ENCODE data around the gene ADAMTS9.

The ADAMTS9 gene

GRCh38 chr3:64686446-64686908, 1.3 kb downstream of the ADAMTS9 start:
- no peak for DNase-seq (ENCODE audit: low spot score)

DNA sequence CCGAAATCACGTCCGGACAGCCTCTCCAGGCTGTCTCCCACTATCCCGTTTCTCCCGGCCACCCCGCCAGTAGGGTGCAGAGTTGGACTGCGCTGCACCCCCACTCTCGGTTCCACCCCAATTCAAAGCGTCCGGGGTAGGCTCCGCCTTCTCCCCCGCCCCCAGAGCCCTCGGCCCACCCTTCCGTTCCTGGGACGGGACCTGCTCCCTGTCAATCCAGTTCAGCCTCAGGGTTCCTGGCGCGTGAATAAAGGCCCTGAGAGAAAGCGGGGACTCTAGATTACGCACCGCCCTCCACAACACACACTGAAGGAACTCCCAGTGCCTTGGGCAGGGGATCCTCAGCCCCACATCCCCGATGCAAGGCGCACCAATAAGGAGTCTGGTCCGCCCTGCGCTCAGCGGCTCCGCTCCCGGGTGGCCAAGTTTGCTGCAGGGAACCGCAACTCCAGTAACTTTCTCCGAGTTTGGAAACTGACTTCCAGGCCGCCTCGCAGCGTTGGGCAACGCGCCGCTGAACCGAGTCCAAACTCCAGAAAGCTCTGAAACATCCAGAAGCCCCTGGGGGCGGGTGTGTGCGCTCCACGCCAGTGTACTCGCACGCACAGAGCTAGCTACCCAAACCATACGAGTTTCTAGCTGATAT, 1.9 kb downstream of the ADAMTS9 start:
- DNase-seq (ENCODE audit: low spot score), result no peak

DNA sequence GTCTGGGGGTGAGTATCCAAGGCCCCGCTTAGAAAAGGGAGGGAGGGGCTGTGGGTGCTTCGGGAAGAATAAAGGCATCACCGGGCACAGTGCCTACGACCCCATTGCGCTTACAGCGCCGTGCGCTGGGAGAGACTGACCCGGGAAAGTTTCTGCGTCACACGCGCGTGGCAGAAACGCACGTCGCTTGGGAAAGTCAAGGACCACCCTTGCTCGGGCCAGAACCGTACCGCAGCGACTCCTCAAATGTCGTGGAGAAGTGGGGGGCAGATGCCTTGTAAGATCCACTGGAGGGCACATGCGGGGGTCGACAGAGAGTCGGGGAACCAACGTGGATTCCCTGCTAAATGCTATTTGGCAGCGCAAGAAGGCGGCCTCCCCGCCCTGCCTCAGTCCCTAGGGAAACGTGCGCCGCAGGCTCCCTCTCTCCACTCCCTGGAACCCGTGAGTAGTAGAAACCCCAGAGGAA, 2.4 kb downstream of the ADAMTS9 start:
- DNase-seq (ENCODE audit: low spot score), result no peak

DNA sequence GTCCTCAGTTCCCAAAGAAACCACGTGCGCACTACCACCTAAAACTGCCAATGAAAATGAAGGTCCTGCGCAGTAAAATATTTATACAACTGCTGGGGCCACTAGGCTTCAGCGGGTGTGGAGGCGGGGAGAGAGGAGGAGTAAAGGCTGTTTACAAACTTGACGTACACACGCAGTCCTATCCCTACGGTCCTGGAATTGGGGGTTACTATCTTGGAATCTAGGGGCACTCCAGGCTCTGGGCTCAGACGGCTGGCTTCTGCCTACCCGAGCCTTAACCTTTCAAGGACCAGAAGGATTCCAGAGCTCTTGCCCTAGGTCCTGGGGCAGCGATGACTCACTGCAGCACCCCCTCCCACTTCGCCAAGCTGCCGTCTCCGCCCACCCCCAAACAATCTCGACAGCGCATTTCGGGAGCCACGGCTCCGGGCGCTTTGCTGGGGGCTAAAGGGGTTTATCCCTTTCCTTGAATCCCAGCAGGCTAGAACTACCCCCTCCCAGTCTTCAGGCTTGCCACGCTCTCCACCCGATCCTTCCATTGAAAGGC, 3.0 kb downstream of the ADAMTS9 start:
- no peak for DNase-seq (ENCODE audit: low spot score)

DNA sequence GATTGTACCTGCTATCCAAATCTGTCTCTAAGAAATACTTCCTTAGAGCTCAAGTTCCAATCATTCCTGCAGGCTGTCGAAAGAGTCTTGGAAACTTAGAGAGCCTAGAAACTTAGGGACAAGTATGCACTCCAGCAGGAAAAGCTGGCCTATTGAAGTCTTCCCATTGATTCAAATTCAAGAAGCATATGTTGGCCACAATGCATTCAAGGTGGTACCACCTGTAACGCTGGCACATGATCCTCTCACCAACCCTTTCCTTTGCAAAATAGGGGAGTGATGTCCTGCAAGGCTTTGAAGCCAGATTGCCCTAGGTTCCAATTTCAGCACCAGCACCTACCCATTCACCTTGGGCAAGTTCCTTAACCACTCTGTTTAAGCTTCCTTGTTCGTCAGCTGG, 6.0 kb downstream of the ADAMTS9 start:
- DNase-seq (ENCODE audit: low spot score), result no peak

DNA sequence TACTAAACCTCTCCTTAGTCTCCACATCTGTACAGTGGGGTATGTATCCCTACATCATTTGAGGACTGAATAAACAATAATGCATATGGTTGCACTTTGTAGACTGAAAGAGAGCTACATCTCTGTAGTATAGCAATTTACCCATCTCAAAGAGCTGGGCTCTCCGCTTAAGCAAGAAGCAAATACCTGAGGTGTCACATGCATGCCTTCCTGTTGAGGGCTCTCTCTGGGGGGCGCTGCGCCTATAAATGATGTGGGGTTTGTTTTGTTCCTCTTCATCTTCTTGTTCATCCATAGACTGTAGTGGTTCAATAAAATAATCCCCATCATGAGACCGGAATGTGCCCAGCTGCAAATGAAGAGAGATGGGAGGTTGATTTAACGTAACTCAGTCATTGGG, 6.8 kb downstream of the ADAMTS9 start:
- DNase-seq (ENCODE audit: low spot score), result no peak

DNA sequence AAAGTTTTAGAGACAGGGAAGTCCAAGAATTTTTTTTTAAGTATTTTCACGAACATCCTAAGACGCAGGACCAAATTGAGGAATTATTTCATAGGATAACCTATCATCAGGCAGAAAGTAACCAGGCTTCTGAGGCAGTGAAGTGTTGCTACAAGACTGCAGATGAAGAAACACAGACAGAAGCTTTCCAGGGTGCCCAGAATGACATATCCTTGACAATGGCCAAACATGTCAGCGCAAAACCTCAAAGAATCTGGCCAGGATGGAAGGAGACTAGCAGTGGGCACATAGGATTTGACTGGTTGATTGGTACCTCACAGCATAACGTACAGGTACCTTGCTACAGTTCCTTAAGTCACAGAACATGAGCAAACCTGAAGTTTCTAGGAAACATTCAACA, 7.5 kb downstream of the ADAMTS9 start:
- DNase-seq (ENCODE audit: low spot score), result no peak

DNA sequence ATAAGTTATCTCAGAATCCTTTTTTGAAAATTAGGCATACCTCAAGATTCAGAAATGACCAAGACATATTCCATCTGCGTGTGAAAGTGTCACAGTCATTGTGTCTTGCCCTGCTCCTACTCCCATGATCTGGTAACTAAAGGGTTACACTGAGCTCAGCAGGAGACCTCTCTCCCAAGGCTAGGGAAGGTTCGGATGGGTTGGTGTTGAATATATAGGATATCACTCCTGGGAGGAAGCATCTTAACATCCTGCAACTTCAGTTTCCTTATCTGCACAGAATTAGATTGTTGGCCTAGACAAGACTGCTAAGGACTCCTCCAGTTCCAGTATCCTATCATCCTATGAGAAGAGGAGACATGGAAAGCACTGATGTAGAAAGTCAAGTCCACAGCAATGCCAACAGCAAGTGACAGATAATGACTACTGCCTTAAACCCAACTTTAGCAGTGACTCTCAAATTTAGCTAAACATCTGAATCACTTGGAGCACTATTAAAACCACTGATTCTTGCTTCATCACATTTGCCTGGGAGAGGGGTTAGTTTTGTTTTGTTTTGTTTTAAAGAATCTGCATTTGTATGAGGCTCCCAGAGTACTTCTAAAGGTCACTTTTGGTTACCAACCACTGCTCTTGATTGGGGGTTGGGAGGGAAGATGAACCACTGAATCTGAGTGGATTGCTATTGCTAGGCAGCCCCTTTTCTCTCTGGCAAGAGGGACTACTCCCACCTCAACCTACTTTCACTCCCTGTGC, 9.7 kb downstream of the ADAMTS9 start:
- DNase-seq (ENCODE audit: low spot score), result no peak

DNA sequence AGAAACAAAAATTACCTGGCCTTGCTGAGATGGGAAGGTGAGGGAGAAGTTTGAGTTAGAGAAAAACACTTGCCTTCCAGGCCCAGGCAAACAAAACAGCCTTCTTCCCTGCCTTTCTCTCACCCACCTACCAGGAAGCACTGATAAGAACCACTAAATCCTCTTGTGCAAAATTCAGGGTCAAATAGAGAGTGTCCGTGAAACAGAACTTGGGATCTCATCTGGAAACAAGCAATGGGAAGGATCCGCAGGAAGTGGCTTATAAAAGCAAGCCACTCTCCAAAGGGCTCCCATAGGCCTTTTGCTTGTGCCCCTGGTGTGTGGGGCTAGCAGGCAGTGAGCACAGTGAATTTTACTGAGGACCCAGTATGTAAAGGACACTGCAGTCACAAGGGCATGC, 11.0 kb downstream of the ADAMTS9 start:
- no peak for DNase-seq (ENCODE audit: low spot score)

GRCh38 chr3:64675687-64676247, 12.0 kb downstream of the ADAMTS9 start:
- no peak for DNase-seq (ENCODE audit: low spot score)

DNA sequence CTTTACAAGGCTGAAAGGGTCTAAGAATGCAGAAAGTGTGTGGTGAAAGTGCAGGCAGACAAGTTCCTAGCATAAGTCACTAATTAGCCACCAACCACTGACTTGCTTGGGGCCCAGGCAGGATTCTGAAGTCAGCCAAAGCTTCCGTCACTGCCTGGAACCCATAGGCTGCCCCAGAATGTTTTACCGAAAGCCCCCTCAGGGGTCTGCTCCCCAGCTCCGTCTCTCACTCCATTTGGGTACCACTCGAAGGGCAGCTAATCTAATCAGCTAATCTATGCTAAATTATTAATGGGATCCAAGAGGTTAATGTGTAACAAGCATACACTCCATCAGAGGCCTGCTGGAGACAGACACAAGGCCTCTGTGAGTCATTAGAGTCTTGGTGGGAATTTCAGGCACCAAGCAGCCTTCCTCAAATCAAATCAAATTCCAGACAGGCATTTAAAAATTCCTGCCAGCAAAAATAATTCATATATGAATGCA, 13.2 kb downstream of the ADAMTS9 start:
- no peak for DNase-seq (ENCODE audit: low spot score)

DNA sequence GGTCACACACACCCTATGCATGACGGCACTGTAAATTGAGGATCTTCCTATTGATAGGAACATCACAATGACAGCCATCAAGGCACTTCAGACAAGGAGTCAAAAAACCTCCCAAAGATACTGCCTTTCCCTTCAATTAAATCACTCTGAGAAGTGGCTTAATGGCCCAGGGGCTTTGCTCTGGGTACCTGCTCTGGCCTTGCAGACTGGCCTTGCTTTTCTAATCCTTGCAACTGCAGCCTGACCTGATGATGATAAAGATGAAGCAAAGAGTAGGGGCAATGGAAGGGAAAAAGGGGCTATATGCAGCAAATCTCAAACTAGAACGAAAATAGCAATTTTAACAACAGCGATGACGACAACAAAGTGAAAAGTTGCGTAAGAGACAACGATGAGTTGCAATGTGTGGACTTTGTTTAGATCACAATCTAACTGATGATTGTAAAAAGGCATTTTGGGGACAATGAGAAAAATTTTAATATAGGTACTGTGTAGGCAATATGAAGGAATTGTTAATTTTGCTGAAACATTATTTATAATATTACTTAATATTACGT, 14.6 kb downstream of the ADAMTS9 start:
- DNase-seq (ENCODE audit: low spot score), result no peak

DNA sequence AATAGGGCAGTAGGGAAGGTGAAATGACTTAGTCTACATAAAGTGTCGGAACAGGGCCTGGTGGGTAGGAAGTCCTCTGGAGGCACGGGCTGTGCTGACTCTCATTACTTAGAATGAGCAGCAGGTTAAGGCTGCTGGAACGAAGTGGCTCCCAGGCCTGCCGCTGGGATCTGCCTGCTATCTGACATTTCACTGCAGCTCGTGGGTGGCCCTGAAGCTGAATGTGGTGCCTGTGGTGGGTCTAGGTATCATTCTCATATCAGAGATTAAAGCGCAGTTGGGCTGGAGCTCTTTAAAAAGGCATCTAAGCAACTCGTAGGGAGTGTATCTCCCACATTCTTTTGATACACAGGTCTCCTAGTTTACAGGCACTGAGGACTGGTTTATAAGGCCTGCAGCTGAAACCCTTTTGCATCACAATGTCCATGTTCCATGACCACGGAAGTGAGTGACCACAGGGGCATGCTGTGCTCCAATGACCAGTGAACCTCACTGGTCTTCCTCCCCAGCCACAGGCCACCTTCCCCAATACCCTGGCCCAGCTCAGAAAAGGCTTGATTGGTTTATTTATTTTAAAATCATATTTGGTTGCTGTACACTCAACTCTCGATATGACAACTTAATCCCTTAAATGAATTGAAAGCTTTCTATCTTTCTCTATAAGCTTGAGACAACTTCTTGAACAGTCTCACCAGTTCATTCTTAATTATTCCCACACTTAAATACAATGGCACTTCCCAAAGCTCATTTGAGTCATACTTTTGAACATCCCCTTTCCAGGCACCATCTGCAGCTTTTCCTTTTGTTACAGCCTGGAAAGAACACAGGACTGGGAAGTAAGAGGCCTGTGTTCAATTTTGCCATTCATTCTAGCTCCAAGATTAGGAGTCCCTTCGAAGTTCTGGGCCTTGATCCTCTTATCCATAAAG, 19.0 kb downstream of the ADAMTS9 start:
- DNase-seq (ENCODE audit: low spot score), result no peak

- no peak for DNase-seq (ENCODE audit: low spot score)
Observed at GRCh38 chr3:64667887-64668581, 19.8 kb downstream of the ADAMTS9 start.

DNA sequence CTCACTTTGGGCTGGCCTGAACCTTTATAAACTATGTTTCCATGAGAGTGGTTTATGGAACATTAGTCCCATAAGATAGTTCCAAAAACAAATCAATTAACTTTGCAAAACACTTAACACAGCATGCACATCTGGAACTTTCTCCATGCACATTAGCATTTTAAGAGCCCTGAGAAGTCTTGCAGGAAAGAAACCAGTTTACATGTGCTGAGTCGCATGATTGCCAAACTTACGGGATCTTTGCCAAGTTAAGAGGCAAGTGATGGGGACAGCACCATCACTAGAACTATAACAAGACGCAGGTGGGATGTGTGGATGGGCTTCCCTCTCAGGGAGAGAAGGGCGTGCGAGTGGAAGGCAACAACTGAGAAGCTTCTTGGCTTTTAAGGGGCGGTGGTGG, 20.7 kb downstream of the ADAMTS9 start:
- DNase-seq (ENCODE audit: low spot score), result no peak

GRCh38 chr3:64666171-64666588, 21.6 kb downstream of the ADAMTS9 start:
- no peak for DNase-seq (ENCODE audit: low spot score)

- no peak for DNase-seq (ENCODE audit: low spot score)
Observed at GRCh38 chr3:64664397-64664796, 23.4 kb downstream of the ADAMTS9 start.

DNA sequence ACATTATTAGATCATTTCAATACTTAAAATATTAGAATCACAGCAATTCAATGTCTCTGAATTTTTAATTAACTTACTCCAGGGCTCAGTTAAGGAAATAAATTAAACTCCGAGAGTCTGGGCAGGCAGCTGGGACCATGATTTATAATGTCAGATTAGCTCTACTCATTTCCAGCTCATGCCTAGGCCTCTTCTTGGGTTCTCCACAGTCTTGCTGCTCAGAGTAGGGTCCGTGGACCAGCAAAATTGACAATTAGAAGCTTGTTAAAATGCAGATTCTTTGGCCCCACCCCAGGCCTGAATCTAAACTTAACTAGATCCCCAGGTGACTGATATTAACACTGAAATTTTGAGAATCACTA, 28.2 kb downstream of the ADAMTS9 start:
- DNase-seq (ENCODE audit: low spot score), result no peak

- no peak for DNase-seq (ENCODE audit: low spot score)
Observed at GRCh38 chr3:64658001-64658400, 29.8 kb downstream of the ADAMTS9 start.

GRCh38 chr3:64656544-64656943, 31.3 kb downstream of the ADAMTS9 start:
- no peak for DNase-seq (ENCODE audit: low spot score)

DNA sequence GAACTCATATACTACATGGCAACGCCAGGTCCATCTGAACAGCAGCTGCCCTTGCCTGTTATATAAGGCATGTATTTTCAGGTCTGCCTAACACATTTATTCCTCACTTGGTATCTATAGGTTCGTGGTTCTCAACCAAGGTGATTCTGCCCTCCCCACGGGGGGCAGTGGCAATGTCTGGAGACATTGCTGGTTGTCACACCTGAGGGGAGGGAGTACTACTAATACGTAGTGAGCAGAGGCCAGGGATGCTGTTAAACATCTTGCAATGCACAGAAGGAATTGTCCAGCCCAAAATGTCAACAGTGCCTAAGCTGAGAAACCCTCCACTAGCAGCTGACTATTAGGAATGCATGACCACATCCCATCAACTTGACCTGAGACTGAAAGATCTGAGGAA, 32.6 kb downstream of the ADAMTS9 start:
- DNase-seq (ENCODE audit: low spot score), result no peak
